Measurements from ENCODE around the gene TRPM4. TPM values are rescaled to one million over a fixed set of nuclear protein-coding genes. Genes with fewer than 3 reads are reported as not detected.

Gene TRPM4
- total RNA-seq (2022; extraction: Qiagen RNA extraction) = 7.1 to 11.5 TPM (median 9.4 TPM) in 5 replicates

GRCh38 chr19:49157445-49158224, at the start of gene TRPM4:
TRPM4 (plus strand) TSS chr19:49157792; CDS start chr19:49157867, 75 bp downstream.

DNA sequence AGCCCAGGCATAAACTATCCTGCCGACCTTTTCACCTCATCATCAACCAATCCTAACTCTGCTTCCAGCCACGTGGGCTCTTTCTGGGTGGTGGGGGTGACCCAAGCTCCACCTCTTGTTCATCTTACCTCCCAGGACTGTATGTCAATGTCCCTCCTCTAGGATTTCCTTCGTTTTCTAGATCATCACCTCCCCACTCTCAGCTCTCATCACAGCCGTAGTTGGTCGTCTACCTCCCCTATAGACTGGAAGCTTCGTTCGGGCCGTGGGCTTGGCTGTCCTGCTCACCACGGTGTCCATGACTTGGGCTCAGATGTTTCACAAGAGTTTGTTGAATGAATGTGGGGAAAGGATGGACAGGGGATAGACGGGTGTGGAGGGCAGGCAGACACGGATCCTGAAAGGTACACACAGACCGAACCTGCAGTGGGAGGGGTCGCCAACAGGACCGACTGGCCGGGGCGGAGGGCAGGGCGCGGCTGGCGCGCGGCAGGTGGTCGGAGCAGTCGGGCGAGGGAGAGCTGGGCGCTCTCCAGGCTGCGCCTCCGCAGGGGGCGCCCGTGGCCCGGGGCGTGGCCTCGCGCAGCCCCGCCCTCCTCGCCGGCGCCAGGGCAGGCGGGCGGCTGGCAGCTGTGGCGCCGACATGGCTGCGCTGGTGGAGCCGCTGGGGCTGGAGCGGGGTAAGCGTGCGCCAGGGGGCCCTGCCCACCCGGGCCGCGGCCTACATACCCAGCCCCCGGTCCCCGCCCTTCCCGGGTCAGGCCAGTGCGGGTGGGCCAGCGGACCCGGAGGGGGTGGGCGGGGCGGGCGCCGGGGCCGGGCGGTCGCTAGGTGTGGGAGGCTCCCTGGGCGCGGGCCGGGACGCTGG, 43.6 kb upstream of the TRPM4 start, which contains the start of gene LIN7B:
TSS of gene LIN7B (plus strand) at position 609 of the 868 bp plus-strand sequence. CDS start at position 644, 35 bp downstream.

DNA sequence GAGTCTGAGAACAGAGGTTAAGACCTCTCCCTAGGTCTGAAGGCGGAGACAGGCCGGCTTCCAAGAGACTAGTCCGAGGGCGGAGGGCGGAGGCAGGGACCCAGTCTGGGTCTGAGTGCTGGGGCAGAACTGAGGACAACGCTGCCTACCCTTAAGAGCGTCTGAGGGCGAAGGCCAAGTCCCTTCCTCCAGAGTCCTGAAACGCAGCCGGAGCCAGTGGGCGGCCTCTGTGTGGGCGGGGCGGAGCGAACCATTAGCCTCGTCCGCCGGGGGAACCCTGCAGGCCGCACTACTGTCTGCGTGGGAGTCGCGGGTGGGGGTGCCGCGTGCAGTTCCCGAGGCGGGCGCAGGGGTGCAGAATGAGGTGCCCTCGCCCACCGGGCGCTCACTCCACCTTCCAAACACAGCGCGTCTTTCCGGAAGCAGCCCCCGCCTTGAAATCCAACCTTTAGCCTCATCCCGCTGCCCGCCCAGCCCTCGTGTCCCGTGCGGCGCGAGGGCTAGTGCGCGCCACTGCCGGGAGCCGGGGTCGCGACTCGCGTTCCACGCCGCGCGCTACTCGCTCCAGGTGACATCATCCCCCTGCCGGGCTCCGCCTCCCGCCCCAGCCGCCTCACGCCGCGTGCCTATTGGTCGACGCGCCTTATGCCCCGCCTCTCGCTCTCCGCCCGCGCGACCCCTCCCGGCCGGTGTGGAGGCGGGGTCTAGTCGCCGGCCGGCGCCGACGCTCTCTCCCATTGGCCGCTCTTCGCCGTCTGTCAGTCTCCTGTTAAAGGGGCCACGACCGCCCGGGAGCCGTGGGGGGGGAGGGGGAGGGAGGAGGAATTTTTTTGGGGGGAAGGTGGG, 38.8 kb upstream of the TRPM4 start, which contains the start of gene C19orf73:
TSS of gene C19orf73 (minus strand) at position 579 of the 846 bp plus-strand sequence. CDS start at position 458, 121 bp downstream.

DNA sequence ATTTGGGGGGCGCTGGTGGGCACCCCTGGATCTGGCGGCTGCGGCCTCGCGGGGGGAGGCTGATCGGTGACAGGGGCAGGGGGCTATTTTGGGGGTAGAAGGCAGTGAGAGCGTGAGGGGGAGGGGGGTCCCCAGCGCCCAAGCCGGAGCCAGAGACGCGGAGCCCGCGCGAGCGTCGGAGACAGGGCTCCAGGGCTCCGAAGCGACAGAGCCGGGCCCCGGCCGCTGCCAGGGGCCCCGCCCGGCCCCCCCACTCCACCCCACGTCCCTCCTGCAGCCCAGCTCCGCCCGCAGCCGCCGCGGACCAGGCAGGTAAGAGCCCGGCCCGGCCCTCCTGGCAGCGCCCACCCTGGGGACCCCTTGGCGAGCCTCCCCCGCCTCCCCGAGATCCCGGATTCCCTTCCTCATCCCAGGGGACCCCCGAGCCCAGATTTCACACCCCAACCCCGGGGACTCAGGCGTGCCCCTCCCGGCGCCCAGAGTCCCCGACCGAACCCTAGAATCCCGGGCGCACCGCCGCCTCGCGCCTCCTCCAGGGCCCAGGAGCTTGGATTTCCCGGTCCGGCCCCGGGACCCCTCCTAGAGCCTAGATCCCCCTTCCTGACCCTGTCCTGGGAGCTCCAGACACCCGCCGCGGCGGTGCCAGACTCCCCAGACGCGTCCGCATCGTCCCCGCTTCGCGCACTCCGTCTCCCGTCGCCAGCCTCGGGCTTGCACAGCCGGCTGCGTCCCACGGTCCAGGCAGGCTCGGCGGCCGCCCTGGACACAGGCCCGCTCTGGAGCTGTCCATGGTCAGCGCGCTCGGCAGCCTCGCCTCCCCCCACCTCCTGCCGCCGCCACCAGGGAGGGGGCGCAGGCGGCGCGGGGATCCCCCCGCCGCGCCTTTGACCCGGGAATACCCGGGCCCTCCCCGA, 37.9 kb upstream of the TRPM4 start, which contains the start of gene PPFIA3:
TSS of gene PPFIA3 (plus strand) at position 134 of the 914 bp plus-strand sequence. CDS start 8,330 bp downstream, outside the sequence.

DNA sequence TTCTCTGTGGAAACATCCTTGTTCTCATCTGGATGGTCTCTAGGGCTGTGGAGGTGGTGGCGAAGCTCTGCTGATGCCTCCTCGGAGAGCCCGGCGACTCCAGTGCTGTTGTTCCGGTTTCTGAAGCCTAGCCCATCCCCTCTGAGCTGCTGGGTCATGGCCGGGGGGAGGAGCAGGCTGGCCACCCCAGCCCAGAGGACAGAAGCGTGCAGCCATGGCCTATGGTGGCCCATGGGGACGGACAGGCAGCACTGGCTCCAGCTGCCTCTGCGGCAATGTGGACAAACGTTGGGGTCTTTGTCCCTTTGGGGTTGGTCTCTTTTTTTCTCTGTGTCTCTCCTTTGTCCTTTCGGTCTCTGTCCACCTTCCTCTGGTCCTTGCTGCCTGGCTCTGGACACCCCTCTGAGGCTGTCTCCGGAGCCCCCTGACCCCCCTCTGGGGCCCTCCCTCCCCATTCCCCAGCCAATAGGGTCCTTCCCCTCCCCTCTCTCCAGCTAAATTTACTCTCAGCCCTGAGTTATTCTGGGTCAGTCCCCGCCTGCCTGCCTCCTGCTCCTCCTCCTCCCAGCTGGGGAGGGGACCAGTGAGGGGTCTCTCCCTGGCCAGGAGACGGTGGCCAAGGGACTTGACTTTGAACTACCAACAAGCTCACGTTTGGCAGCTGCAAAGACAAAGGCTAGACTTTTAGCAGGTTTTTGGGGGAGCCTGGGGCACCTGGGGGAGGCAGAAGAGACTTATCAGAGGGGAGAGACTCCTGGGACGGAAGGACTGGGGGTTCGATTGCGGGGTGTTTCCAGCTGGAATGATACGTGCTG, 2.4 kb upstream of the TRPM4 start, which contains the start of gene HRC:
TSS of gene HRC (minus strand) at position 392 of the 815 bp plus-strand sequence. CDS start at position 233, 159 bp downstream.

Other genes with a start within 250 kb of the TRPM4 start
- gene DHDH, start 224.1 kb upstream of the TRPM4 start, total RNA-seq (2022; extraction: Qiagen RNA extraction) = 1.3 to 1.7 TPM (median 1.5 TPM) in 5 replicates
- gene BAX, start 202.9 kb upstream of the TRPM4 start, total RNA-seq (2022; extraction: Qiagen RNA extraction) = 293 to 394 TPM (median 360 TPM) in 5 replicates
- gene FTL, start 192.5 kb upstream of the TRPM4 start, total RNA-seq (2022; extraction: Qiagen RNA extraction) = 17,379 to 25,407 TPM (median 19,575 TPM) in 5 replicates
- 19.0 to 21.9 TPM (median 19.6 TPM) in 5 replicates for gene GYS1, start 164.5 kb upstream of the TRPM4 start, total RNA-seq (2022; extraction: Qiagen RNA extraction)
- gene RUVBL2, start 163.9 kb upstream of the TRPM4 start, total RNA-seq (2022; extraction: Qiagen RNA extraction) = 223 to 246 TPM (median 237 TPM) in 5 replicates
- not detected in 5 replicates for gene LHB, start 140.7 kb upstream of the TRPM4 start, total RNA-seq (2022; extraction: Qiagen RNA extraction)
- 0.20 to 0.42 TPM in 2 of 5 replicates, not detected in the others for gene CGB3, start 133.5 kb upstream of the TRPM4 start, total RNA-seq (2022; extraction: Qiagen RNA extraction)
- 0.33 to 0.71 TPM (median 0.35 TPM) in 4 of 5 replicates, not detected in the other for gene CGB2, start 125.9 kb upstream of the TRPM4 start, total RNA-seq (2022; extraction: Qiagen RNA extraction)
- gene CGB1, start 120.9 kb upstream of the TRPM4 start, total RNA-seq (2022; extraction: Qiagen RNA extraction) = 0.13 to 1.3 TPM (median 0.20 TPM) in 3 of 5 replicates, not detected in the others
- gene CGB5, start 113.9 kb upstream of the TRPM4 start, total RNA-seq (2022; extraction: Qiagen RNA extraction) = 0.60 to 1.9 TPM (median 0.88 TPM) in 5 replicates
- 2.9 to 5.0 TPM (median 4.8 TPM) in 5 replicates for gene CGB8, start 108.7 kb upstream of the TRPM4 start, total RNA-seq (2022; extraction: Qiagen RNA extraction)
- gene CGB7, start 100.0 kb upstream of the TRPM4 start, total RNA-seq (2022; extraction: Qiagen RNA extraction) = 0.40 to 0.86 TPM (median 0.59 TPM) in 5 replicates
- 0.46 to 0.58 TPM (median 0.51 TPM) in 5 replicates for gene NTF4, start 93.0 kb upstream of the TRPM4 start, total RNA-seq (2022; extraction: Qiagen RNA extraction)
- 0.02 TPM in 1 of 5 replicates, not detected in the others for gene KCNA7, start 85.1 kb upstream of the TRPM4 start, total RNA-seq (2022; extraction: Qiagen RNA extraction)
- gene SNRNP70, start 72.3 kb upstream of the TRPM4 start, total RNA-seq (2022; extraction: Qiagen RNA extraction) = 298 to 347 TPM (median 346 TPM) in 5 replicates
- 3.8 to 8.2 TPM (median 6.6 TPM) in 5 replicates for gene LIN7B, start 43.4 kb upstream of the TRPM4 start, total RNA-seq (2022; extraction: Qiagen RNA extraction)
- gene C19orf73, start 38.6 kb upstream of the TRPM4 start, total RNA-seq (2022; extraction: Qiagen RNA extraction) = 1.1 to 2.3 TPM (median 1.9 TPM) in 5 replicates
- 5.9 to 8.9 TPM (median 8.8 TPM) in 5 replicates for gene PPFIA3, start 38.2 kb upstream of the TRPM4 start, total RNA-seq (2022; extraction: Qiagen RNA extraction)
- gene HRC, start 2.4 kb upstream of the TRPM4 start, total RNA-seq (2022; extraction: Qiagen RNA extraction) = not detected in 5 replicates
- gene SLC6A16, start 167.4 kb downstream of the TRPM4 start, total RNA-seq (2022; extraction: Qiagen RNA extraction) = 0.55 to 1.2 TPM (median 1.1 TPM) in 5 replicates
- not detected in 5 replicates for gene CD37, start 177.6 kb downstream of the TRPM4 start, total RNA-seq (2022; extraction: Qiagen RNA extraction)
- gene TEAD2, start 204.6 kb downstream of the TRPM4 start, total RNA-seq (2022; extraction: Qiagen RNA extraction) = 14.2 to 21.0 TPM (median 17.9 TPM) in 5 replicates
- gene DKKL1, start 206.1 kb downstream of the TRPM4 start, total RNA-seq (2022; extraction: Qiagen RNA extraction) = 0.39 to 0.74 TPM (median 0.47 TPM) in 5 replicates
- 0.05 to 0.12 TPM (median 0.07 TPM) in 4 of 5 replicates, not detected in the other for gene KASH5, start 230.5 kb downstream of the TRPM4 start, total RNA-seq (2022; extraction: Qiagen RNA extraction)